Breast epithelium (tissue), 4 donors: ENCODE measurements around the gene OSTC. TPM values are rescaled to one million over a fixed set of nuclear protein-coding genes. Genes with fewer than 3 reads are reported as not detected.
"Not testable (repeated sequence)": the region's sequence is repeated elsewhere in the genome, so short reads cannot be mapped to it uniquely, and the experiment has no call there.

Experiments used
- DNase-seq, 2 donors: peaks; one replicate each; pipeline ENCODE4 v3.0.0-alpha.2; 2019; ENCODE audit warnings: low spot score in 2 of 2
- H3K27ac ChIP-seq, 2 donors: fragments of 200-600 bp; sonication (generic) in 1 of 2; one replicate each; pipeline ENCODE4 v1.5.1; 2016 to 2019; ENCODE audit warnings: mild to moderate bottlenecking in 1 of 2
- H3K27me3 ChIP-seq, 2 donors: fragments of 200-600 bp; sonication (generic) in 1 of 2; one replicate each; pipeline versions ENCODE4 v1.5.1 to v1.6.0; 2017 to 2019; ENCODE audit warnings: control low read depth in 1 of 2, mild to moderate bottlenecking in 1 of 2
- H3K36me3 ChIP-seq: fragments of 200-600 bp; one replicate; pipeline ENCODE4 v1.5.1; 2019
- H3K4me1 ChIP-seq, 2 donors: fragments of 200-600 bp; sonication (generic); one replicate each; pipeline ENCODE4 v1.5.1; 2016 to 2019; ENCODE audit warnings: control low read depth in 1 of 2
- H3K4me3 ChIP-seq, 3 donors: fragments of 200-600 bp; sonication (generic); 1 replicate in 2 of 3; 2 replicates in 1 of 3; pipeline ENCODE4 v1.5.1; 2016 to 2019; ENCODE audit warnings: mild to moderate bottlenecking in 3 of 3, moderate library complexity in 2 of 3
- H3K9me3 ChIP-seq, 2 donors: fragments of 200-600 bp; sonication (generic) in 1 of 2; one replicate each; pipeline ENCODE4 v1.5.1; 2016 to 2019; ENCODE audit warnings: control low read depth in 1 of 2
- CTCF ChIP-seq, 3 donors: fragments of 450-650 bp; IDR thresholded peaks; one replicate each; pipeline ENCODE4 v1.5.1; 2016 to 2017; ENCODE audit warnings: antibody characterized with exemption in 3 of 3, mild to moderate bottlenecking in 3 of 3, moderate library complexity in 3 of 3
- POLR2A ChIP-seq: fragments of 450-650 bp; IDR thresholded peaks from one replicate; pipeline ENCODE4 v1.6.1; 2016; ENCODE audit warnings: antibody characterized with exemption, mild to moderate bottlenecking, moderate library complexity
- POLR2AphosphoS5 ChIP-seq, 3 donors: sonication (generic); formaldehyde crosslinking; IDR thresholded peaks; one replicate each; pipeline ENCODE4 v1.6.1; 2017; ENCODE audit warnings: antibody characterized with exemption in 3 of 3
- intact Hi-C: fragments of 100-400 bp; cut with DNase I; formaldehyde crosslinking; loops from one replicate; pipeline ENCODE4 v1.15.1; 2023; ENCODE audit warnings: low total_unique reads
- total RNA-seq, 3 donors: library from RNA; depleted of rRNA; stranded (reverse); fragments of >200 nt; gene quantifications; one replicate each; pipeline ENCODE4 v1.1.0, GENCODE V29; 2016

OSTC gene
- total RNA-seq, 3 donors from 2014 or later: 53.4 to 84.6 (median 63.1) TPM

GRCh38 chr4:108703370-108703769 is 53.0 kb downstream of the OSTC start:
- Histone ChIP-seq H3K27me3 (no peaks in the 10 kb centered on the region), H3K4me1 (no peaks in the 10 kb centered on the region), H3K9me3 (no peaks in the 10 kb centered on the region), H3K27ac (no peak overlapping the region), H3K36me3 (no peaks in the 10 kb centered on the region), H3K4me3 (no peak overlapping the region)
- intact Hi-C loops: no loop called here
- no peak for TF ChIP-seq POLR2A
- no peak for TF ChIP-seq CTCF (IDR thresholded peaks at IDR 0.05)
- no peak for TF ChIP-seq POLR2AphosphoS5 (IDR thresholded peaks at IDR 0.05)
- no peak for DNase-seq

GRCh38 chr4:108703966-108704365 is 53.6 kb downstream of the OSTC start:
- Histone ChIP-seq H3K36me3 (no peaks in the 10 kb centered on the region), H3K27me3 (no peaks in the 10 kb centered on the region), H3K4me3 (no peak overlapping the region), H3K9me3 (no peaks in the 10 kb centered on the region), H3K4me1 (no peaks in the 10 kb centered on the region), H3K27ac (no peak overlapping the region)
- intact Hi-C loops: no loop called here
- TF ChIP-seq POLR2AphosphoS5 (IDR thresholded peaks at IDR 0.05): no peak
- no peak for TF ChIP-seq CTCF (IDR thresholded peaks at IDR 0.05)
- no peak for TF ChIP-seq POLR2A
- DNase-seq: no peak

- no peaks in the 10 kb centered on the region for H3K36me3 ChIP-seq
- no peak overlapping the region for H3K4me3 ChIP-seq
- no peak overlapping the region for H3K27ac ChIP-seq
- TF ChIP-seq POLR2A: no peak
- no peak for TF ChIP-seq CTCF (IDR thresholded peaks at IDR 0.05)
- TF ChIP-seq POLR2AphosphoS5 (IDR thresholded peaks at IDR 0.05): no peak
- no peaks in the 10 kb centered on the region for H3K9me3 ChIP-seq
- no peaks in the 10 kb centered on the region for H3K4me1 ChIP-seq
- no peak for DNase-seq
- H3K27me3 ChIP-seq: no peaks in the 10 kb centered on the region
- intact Hi-C loops: no loop called here
These were observed 55.9 kb downstream of the OSTC start for GRCh38 chr4:108706289-108706688.

- H3K36me3 ChIP-seq: no peaks in the 10 kb centered on the region
- intact Hi-C loops: no loop called here
- H3K9me3 ChIP-seq: no peaks in the 10 kb centered on the region
- no peaks in the 10 kb centered on the region for H3K27me3 ChIP-seq
- H3K4me1 ChIP-seq: no peaks in the 10 kb centered on the region
- DNase-seq: no peak
- H3K4me3 ChIP-seq: no peak overlapping the region
- H3K27ac ChIP-seq: no peak overlapping the region
- TF ChIP-seq POLR2AphosphoS5 (IDR thresholded peaks at IDR 0.05) (no peak), CTCF (IDR thresholded peaks at IDR 0.05) (no peak), POLR2A (no peak)
These were observed 58.8 kb downstream of the OSTC start for GRCh38 chr4:108709234-108709633.

GRCh38 chr4:108709722-108710121 is 59.3 kb downstream of the OSTC start:
- no peak for TF ChIP-seq POLR2AphosphoS5 (IDR thresholded peaks at IDR 0.05)
- no peak for TF ChIP-seq POLR2A
- no peak for TF ChIP-seq CTCF (IDR thresholded peaks at IDR 0.05)
- H3K9me3 ChIP-seq: no peaks in the 10 kb centered on the region
- H3K36me3 ChIP-seq: no peaks in the 10 kb centered on the region
- H3K27me3 ChIP-seq: no peaks in the 10 kb centered on the region
- no peak overlapping the region for H3K4me3 ChIP-seq
- DNase-seq: no peak
- intact Hi-C loops: no loop called here
- no peaks in the 10 kb centered on the region for H3K4me1 ChIP-seq
- no peak overlapping the region for H3K27ac ChIP-seq

GRCh38 chr4:108710578-108710977 is 60.2 kb downstream of the OSTC start:
- intact Hi-C loops, DNase-seq, H3K36me3 ChIP-seq, H3K4me3 ChIP-seq, H3K4me1 ChIP-seq, H3K27me3 ChIP-seq, H3K9me3 ChIP-seq, H3K27ac ChIP-seq: not testable (repeated sequence)
